SH-SY5Y (cell line): ENCODE data around the gene NOC4L.

Experiments
- GATA2 ChIP-seq: IDR thresholded peaks from 2 replicates; pipeline ENCODE4 v1.6.1; 2011; ENCODE audit warnings: mild to moderate bottlenecking, low read depth, low read length
- GATA3 ChIP-seq: IDR thresholded peaks from 2 replicates; pipeline ENCODE4 v1.6.1; 2011; ENCODE audit warnings: low read depth, mild to moderate bottlenecking, low read length, moderate library complexity

The NOC4L gene

DNA sequence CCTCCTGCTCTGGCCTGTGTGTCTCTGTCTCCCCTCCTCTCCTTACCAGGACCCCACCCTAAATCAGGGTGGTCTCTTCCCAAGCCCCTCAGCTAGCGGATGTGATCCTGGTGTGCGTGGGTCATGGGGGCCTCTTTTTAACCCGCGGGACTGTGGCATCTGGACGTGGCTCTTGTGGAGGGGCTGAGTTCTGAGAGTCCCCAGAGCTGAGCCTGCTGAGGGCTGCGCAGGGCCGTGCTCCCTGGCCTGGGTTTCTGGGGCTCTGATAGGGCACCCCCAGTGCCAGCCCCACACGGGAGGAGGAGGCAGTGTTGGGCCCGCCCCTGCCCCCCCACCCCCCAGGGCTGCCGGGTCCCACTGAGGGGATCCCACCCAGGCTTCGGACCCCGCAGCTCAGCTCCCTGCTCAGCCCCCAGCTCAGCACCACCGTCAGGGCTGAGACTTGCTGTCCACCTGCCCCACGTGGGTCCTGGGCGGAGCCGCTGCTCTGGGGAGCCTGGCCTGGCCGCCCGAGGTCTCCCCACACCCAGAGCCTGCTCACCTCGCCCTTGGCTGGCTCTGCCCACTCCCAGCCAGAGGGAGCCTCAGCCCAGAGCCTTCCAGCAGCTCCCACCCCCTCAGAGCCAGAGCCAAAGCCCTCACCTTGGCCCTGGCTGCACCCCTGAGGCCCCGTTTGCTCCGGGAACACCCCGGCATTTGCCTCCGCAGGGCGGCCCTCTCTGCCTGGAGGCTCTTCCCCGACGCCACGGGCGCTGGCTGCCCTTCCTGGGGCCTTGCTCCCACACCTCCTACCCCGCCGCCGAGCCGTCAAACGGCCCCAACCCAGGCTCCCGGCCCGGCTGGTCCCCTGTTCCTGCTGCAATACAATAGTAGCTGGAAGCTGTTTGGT lies 31.5 kb downstream of the NOC4L start:
- no peak for TF ChIP-seq GATA2
- TF ChIP-seq GATA3 = no peak

DNA sequence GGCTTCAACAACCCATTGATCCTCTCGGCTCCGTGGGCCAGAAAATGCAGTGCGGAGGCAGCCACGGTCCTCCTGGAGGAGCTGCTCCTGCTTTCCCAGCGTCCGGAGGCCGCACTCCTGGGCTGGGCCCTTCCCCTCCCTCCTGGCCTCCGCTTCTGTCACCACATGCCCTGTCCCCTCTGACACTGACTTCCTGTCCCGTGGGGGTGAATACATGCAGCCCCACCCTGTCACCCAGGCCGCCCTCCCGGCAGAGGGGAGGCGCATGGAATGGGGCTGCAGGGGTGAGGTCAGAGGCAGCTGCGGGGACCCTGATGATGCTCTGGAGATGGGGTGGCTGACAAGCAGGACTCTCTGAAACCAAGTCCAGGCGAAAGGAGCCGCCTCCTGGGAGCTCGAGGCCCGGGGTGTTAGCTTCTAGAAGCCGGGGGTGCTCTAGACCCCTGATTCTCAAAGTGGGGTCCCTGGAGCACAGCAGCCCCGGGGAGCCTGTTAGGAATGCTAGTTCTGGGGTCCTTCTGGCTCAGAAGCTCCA lies 32.2 kb downstream of the NOC4L start:
- TF ChIP-seq GATA3 = no peak
- TF ChIP-seq GATA2 = no peak

DNA sequence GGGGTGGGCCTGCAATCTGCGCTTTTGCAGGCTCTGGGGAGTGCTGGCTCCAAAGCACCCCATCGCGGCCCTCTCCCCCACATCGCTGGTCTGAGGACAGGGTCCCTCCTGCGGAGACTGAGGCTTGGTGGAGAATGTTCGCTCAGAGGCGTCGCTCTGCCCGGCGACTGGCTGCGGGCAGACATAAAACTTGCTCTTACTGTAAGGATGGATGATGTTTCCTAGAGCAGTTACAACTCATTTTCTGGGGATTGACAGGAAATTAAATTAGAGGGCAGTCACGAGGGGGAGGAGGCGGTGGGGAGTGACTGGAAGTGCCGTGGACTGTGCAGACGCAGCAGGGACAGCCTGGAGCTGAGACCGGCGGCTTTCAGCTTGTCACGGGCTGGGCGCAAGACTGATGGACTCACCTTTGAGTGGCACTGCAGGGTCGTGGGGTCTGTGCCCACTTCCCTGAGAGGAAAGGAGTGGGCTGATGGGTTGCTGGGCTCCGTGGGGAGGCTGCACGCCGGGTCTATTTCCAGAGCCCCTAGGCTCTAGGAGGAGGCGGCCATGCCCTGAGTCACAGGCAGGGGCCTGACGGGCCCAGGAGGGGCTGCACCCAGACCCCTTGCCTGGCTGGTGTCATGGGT lies 32.8 kb downstream of the NOC4L start:
- no peak for TF ChIP-seq GATA2
- TF ChIP-seq GATA3 = no peak

DNA sequence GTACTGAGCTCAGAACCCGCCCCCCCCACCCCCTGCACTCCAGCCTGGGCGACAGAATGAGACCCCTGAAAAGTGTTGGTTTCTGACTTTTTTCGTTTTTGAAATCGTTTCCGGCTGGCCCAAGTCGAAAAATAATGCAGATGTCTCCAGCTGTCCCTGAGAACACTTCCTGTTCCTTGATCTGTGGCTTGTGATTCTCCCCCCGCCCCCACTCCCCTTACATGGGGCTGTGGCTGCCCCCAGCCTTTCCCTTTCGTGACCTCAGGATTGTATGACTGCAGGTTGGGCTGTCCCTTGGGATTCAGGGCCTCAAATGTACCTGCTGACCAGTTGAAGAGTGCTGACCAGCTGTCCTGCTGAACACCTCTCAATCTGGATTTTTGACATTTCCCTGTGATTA lies 34.1 kb downstream of the NOC4L start:
- TF ChIP-seq GATA2 = no peak
- no peak for TF ChIP-seq GATA3

DNA sequence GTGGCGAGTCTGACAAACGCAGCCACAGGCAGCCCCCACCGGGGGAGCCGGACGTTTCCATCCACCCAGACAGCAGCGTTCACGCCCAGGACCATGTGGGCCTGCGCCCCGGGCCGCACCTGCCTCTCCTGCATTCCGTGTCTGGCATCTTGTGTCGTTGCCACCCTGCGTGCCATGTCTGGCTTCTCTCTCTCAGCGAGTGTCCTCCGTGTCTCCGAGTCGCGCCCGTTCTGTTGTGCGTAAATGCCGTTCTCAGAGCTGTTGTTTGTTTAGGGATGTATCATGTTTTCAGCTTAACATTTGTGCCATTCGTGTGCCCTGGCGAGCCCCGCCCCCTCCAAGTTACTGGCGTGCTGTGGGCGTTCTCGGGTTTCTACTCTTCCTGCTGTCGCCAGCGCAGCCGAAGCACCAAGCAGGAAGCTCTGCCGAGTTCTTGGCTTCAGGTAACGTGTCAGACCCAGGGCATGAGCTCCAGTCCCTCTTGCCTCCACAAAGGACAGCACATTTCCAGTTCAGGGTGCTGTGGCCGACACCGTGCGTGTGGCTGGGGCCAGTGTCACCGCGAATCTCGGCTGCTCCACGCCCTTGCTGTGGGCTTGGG lies 34.6 kb downstream of the NOC4L start:
- TF ChIP-seq GATA2 (no peak), GATA3 (no peak)

DNA sequence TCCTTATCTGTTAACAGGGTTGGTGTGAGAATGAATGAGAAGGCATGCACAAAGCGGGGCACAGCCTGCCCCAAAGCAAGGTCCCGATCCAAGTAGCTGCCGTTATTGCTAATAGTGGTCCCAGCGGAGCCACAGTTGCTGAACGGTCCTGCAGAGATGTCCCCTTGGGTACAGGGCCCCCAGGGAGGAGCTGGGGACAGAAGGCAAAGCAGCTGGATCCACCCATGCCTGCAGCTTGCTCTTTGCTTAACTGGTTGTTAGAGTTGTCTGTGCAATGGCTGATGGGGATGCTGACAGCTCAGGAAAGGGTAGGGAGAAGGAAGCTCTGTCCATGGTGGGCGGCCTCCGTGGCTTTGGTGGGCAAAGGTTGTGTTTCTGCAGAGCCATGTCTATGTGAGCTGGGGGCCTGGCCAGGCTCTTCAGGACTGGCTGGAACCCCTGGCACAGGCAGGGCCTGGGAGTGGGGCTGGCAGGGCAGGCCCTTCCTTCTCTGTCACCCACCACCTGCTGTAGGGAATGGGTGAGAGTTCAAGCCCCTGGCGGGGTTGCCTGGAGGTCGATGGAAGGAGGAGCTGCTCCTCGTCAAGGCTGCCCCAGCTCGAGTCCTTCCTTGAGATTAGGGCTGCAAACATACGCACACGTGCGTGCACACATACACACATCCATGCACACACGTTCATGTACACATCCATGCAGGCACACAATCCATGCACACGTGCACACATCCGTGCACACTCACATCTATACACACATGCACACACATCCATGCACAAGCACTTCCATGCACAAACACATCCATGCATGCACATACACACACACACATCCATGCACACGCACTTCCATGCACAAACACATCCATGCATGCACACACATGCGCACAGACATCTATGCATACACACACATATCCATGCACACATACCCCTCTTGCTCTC lies 35.4 kb downstream of the NOC4L start:
- TF ChIP-seq GATA2 (no peak), GATA3 (no peak)

DNA sequence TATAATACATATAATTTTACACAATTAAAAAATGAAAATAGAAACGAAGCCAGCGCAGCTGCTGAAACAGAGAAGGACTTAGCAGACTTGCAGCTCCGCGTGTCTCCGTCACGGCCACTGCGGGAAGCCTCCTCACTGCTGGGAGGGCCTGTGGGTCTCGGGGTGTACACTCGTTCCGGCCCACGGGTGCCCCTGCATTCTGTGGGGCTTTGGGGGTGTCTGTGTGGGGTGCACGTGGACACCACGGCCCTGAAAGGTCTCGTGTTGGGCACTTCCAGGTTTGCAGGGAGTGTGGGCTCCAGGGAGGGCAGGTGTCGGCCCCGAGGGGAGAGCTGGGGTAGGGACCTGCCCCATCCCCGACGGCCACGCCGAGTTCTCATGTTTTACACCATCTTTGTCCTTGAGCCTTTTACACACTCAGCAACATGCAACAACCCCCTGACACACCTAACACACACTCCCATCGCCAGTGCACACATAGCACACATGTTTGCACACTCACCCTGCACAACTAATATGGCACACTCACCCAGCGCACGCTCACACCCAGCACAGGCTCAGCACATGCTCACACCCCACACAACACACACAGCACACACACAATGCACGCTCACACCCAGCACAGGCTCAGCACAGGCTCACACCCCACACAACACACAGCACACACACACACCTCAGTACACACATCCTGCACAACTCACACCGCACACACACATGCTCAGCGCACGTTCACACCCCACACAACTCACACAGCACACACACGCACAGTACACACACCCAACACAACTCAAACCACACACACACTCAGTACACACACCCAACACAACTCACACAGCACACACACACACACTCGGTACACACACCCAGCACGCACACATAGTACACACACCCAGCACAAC lies 36.6 kb downstream of the NOC4L start:
- TF ChIP-seq GATA3 (no peak), GATA2 (no peak)

DNA sequence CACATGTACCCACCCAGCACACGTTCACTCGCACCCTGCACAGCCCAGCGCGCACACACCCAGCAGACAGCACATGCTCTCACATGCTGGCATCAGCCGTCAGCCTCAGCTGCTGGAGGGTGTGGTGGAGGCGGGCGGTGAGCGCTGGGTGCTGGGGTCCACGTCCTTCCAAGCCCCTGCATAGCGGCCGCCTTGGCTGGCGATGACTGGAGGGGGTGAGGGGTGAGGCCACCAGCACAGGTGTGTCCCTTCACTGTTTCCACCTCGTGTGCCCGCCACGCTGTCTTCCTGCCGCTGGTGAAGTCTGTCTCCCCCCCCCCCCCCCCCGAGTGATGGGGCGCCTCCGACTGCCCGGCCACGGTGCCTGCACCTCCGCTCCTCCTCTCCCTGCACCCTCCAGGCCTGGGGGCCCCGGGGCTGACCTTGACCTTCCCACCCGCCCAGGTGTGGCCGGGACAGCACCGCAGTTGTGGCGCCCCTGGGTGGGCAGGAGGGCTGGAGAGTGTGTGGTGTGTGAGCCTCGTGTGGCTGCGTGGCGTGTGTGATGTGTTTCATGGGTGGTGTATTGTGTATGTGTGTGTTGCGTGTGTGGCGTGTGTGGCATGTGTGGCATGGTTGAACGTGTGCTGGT lies 37.4 kb downstream of the NOC4L start:
- TF ChIP-seq GATA2 (no peak), GATA3 (no peak)

DNA sequence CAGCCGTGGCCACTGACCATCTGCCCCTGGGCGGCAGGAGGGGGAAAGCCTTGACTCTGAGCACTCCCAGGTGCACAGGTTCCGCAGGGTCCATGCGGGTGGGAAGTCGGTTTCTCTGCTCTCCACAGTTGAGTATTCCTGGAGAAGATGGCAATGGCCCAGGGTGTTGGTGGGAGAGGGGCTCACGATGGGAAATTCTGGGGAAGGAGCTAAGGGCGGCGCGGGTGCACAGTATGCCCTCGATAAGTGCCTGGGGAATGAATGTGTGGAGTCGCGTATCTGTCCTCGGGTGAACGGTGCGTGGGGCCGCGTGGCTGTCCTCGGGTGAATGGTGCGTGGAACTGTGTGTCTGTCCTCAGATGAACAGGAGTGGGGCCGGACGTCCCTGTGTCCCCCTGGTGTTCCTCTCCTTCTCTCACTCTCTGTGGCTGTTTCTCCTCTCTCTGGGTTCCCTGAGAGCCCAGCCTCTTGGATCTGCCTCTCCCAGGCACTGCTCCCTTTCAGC lies 38.0 kb downstream of the NOC4L start:
- TF ChIP-seq GATA3 = no peak
- TF ChIP-seq GATA2 = no peak

DNA sequence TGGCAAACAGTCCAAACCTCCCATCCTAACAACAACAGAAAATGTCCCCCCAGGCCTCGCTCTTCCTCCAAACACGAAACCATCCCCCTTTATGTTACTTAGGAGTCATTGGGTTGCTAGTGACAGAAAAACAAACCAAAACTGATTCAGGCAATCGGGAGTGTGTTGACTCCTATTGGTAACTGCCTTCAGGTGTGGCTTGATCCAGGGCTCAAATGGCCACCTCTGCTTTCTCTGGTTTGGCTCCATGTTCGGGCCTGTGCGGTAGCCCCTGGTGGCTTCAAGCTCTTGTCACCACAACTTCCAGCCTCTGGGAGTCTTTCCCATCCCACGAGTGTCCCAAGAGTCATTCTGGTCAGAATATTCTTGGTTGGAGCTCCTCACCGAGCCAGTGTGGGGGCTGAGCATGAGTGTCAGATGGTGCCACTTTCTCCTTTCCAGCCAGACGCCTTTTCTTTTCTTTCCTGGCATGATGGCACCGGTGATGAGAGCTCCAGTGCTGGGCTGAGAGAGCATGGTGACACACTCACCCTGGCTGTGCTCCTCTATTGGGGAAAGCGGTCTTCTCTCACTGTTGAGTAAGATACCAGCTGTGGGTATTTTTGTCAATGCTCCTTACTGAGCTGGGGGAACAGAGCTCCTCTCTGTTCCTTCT lies 38.6 kb downstream of the NOC4L start:
- no peak for TF ChIP-seq GATA2

DNA sequence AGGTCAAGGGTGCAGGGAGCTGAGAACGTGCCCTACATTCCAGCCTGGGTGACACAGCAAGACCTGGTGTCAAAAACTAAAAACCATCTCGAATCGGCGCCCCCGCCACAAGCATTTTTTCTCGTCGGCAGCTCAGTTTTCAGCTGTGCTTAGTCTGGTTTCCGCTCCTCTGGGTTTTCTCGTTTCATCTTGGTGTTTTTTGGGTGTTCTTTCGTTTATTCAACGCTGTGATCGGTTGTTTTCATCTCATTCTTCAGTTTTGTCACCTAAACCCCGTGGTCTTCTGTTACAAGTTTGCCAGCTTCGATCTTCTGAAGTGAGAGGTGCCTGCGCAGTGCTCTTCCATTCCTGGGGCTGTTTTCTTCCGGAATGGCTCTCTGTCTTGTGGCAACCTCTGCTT lies 41.4 kb downstream of the NOC4L start:
- no peak for TF ChIP-seq GATA2
- TF ChIP-seq GATA3 = no peak

DNA sequence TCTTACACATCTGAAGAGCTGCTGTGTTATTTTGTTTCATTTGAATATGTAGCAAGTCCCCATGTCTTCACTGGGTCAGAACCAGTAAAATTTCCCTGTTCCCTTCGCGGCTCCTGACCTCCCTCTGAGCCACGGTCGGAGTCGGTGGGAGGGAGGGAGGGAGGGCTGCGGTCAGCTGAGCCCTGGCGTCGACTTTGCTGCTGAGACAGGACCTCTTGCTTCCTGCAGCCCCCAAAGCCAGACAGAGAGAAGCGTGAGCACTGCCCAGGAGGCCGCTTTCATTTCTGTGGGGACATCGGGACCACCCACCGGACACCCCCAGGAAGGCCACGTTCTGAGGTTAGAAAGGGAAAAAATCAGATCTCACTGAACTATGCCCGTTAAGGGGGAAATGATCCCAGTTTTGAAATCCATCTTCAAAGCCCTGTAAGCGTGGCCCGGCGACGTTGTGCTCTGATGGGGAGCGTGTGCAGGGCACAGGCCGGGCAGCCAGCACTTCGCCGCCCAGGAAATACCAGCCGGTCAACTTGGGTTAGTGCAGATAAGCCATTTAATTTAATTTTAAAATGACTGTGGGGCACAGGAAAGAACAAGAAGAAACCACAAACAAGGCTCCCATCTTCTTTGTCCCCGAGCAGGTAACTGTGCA lies 42.1 kb downstream of the NOC4L start:
- TF ChIP-seq GATA3 (no peak), GATA2 (peak; percentile 32; the same call in 1 of the 2 replicates)
